RWPE2 (cell line): ENCODE measurements around the gene MPPED1.

Experiments
- ATAC-seq: fragments of 200-7000 bp; cut with Tn5 transposase; 3 replicates; pipeline ENCODE4 v1.9.1; 2021; ENCODE audit warnings: low read depth
- DNase-seq: peaks from one replicate; pipeline ENCODE4 v3.0.0-alpha.2; 2020; ENCODE audit warnings: low spot score
- H3K27ac ChIP-seq: fragments of 450-650 bp; 2 replicates; pipeline ENCODE4 v1.5.1; 2017; ENCODE audit warnings: mild to moderate bottlenecking; ENCODE audit not compliant: poor library complexity, severe bottlenecking
- H3K27me3 ChIP-seq: fragments of 250-450 bp; sonication (Bioruptor Pico); 2 replicates; pipeline ENCODE4 v1.5.1; 2021; ENCODE audit warnings: mild to moderate bottlenecking, moderate library complexity; ENCODE audit not compliant: insufficient read depth, poor library complexity, severe bottlenecking
- H3K36me3 ChIP-seq: fragments of 250-450 bp; sonication (Bioruptor Pico); 2 replicates; pipeline ENCODE4 v1.5.1; 2020; ENCODE audit warnings: low read depth, mild to moderate bottlenecking, moderate library complexity
- H3K4me1 ChIP-seq: fragments of 250-450 bp; sonication (Bioruptor Pico); 2 replicates; pipeline ENCODE4 v1.5.1; 2021; ENCODE audit warnings: mild to moderate bottlenecking, moderate library complexity; ENCODE audit not compliant: insufficient read depth, poor library complexity, severe bottlenecking
- H3K4me3 ChIP-seq: fragments of 250-450 bp; sonication (Bioruptor Pico); 2 replicates; pipeline ENCODE4 v1.5.1; 2021; ENCODE audit warnings: mild to moderate bottlenecking, moderate library complexity; ENCODE audit not compliant: severe bottlenecking
- H3K9me3 ChIP-seq: fragments of 250-450 bp; sonication (Bioruptor Pico); 2 replicates; pipeline ENCODE4 v1.5.1; 2021; ENCODE audit warnings: mild to moderate bottlenecking, moderate library complexity; ENCODE audit not compliant: severe bottlenecking
- TF ChIP-seq, protein P1 (sequence below): fragments of 450-650 bp; IDR thresholded peaks from one replicate; pipeline ENCODE4 v1.5.1; 2017; ENCODE audit warnings: mild to moderate bottlenecking, moderate library complexity; ENCODE audit not compliant: poor library complexity, severe bottlenecking

The MPPED1 gene

DNA sequence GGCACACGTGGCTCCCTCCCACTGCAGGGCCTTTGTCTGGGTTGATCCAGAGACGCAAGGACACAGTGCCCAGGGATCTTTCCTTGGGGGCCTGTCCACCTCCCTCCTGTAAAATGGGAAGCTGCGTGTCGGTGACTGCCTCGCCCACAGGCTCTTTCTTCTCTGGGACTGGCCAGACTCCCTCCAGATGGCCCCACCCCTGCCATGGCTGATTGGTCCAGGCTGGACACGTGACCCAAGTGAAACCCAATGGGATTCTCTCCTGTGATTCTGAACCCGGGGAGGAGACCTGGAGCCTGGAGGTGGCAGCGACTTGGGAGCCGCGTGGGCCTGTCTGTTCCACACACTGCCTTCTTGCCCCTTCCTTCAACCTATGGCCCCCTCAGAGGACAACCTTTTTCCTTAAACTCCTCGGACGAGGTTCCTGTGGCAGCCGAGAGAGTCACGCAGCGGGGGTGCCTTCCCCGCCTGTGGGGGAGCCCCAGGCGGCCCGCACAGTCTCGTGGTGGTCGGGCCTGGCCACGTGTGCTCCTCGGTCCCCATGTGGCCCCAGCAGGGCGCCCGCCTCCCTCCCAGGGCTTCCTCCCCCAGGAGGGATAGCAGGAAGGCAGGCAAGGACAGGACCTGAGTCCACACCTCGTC is 12.4 kb upstream of the MPPED1 start:
- H3K27me3 ChIP-seq, result peaks cover 14% of the 10 kb centered on the region
- peaks cover 10% of the 10 kb centered on the region for H3K4me1 ChIP-seq
- H3K9me3 ChIP-seq, result no peaks in the 10 kb centered on the region
- H3K4me3 ChIP-seq, result no peak overlapping the region
- H3K27ac ChIP-seq, result no peak overlapping the region
- ATAC-seq, result no peak
- DNase-seq, result no peak
- TF ChIP-seq, protein P1, sequence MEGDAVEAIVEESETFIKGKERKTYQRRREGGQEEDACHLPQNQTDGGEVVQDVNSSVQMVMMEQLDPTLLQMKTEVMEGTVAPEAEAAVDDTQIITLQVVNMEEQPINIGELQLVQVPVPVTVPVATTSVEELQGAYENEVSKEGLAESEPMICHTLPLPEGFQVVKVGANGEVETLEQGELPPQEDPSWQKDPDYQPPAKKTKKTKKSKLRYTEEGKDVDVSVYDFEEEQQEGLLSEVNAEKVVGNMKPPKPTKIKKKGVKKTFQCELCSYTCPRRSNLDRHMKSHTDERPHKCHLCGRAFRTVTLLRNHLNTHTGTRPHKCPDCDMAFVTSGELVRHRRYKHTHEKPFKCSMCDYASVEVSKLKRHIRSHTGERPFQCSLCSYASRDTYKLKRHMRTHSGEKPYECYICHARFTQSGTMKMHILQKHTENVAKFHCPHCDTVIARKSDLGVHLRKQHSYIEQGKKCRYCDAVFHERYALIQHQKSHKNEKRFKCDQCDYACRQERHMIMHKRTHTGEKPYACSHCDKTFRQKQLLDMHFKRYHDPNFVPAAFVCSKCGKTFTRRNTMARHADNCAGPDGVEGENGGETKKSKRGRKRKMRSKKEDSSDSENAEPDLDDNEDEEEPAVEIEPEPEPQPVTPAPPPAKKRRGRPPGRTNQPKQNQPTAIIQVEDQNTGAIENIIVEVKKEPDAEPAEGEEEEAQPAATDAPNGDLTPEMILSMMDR, result no peak
- no peaks in the 10 kb centered on the region for H3K36me3 ChIP-seq

DNA sequence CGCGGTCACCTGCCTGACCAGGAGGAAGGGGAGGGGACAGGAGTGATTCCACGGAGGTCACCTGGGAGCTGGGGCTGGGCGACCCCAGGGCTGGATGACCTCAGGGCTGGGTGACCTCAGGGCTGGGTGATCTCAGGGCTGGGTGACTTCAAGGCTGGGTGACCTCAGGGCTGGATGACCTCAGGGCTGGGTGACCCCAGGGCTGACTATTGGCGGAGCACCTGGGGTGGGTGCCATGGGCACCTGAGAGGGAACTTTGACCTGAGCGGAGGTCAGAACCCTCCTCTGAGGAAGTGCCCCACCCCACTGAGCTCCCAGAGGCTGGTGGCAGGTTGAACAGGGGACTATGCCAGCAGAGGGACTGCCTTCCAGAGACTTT is 11.8 kb upstream of the MPPED1 start:
- Histone ChIP-seq H3K4me1 (peaks cover 13% of the 10 kb centered on the region), H3K27me3 (peaks cover 14% of the 10 kb centered on the region), H3K27ac (no peak overlapping the region), H3K4me3 (no peak overlapping the region), H3K36me3 (no peaks in the 10 kb centered on the region), H3K9me3 (no peaks in the 10 kb centered on the region)
- TF ChIP-seq, protein P1, result no peak
- ATAC-seq (no peak), DNase-seq (no peak)

DNA sequence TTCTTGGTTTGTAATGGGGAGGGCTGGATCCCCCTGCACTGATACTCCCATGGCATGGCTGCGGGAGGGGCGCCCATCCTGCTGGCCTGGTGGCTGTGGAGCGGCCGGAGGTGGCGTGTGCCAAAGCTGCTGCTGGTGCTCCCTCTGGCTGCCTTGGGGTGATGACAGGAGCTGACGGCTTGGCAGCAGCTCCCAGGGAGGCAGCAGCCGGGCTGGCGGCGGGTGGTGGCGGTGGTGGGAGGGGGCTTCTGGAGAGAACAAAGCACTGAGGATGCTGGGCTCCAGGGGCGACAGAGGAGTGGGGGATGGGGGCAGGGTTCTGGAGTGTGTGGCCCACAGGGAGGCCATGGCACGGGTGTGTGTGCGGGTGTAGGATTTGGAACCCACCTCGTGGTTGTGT is 11.4 kb upstream of the MPPED1 start:
- Histone ChIP-seq H3K9me3 (no peaks in the 10 kb centered on the region), H3K27me3 (peaks cover 14% of the 10 kb centered on the region), H3K4me3 (no peak overlapping the region), H3K27ac (no peak overlapping the region), H3K36me3 (no peaks in the 10 kb centered on the region), H3K4me1 (peaks cover 15% of the 10 kb centered on the region)
- ATAC-seq (no peak), DNase-seq (no peak)
- TF ChIP-seq, protein P1, result no peak

DNA sequence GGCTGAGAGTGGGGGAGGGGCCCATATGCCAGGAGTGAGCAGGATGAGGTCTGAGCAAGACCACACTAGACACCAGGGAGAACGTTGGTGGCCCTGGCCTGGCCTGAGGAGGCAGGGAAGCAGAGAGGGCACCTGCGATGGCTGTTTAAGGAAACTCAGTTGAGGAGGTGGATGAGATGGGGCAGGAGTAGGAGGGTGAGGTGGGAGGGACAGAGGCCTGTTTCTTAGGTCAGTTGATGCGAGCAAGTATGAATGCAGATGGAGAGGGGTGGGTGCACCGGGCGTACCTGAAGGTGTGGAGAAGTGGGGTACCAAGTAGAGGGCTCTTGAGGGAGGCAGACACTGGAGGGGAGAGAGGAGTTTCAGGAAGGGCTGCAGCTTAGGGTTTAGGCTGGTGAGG is 10.6 kb upstream of the MPPED1 start:
- Histone ChIP-seq H3K4me1 (peaks cover 15% of the 10 kb centered on the region), H3K27me3 (peaks cover 13% of the 10 kb centered on the region), H3K27ac (no peak overlapping the region), H3K9me3 (no peaks in the 10 kb centered on the region), H3K36me3 (no peaks in the 10 kb centered on the region), H3K4me3 (no peak overlapping the region)
- DNase-seq (no peak), ATAC-seq (no peak)
- TF ChIP-seq, protein P1, result no peak

DNA sequence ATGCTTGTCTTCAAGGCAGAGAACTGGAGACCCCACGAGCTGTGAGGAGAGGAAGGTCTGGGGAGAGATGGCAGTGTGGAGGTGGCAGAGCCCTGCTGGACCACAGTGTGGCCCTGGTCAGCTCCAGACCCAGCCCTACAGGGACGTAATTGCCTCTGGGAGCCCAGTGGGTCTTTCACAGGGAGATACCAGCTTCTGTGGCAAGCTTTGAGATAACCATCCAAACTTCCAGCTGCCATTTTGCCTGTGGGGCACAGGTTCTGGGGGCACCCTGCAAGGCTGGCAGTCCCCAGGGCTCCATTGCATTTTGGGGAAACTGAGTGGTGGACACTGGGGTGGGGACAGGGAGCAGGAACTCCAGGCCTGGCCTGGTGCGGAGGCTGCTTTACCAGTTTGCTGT is 10.2 kb upstream of the MPPED1 start:
- Histone ChIP-seq H3K4me1 (peaks cover 15% of the 10 kb centered on the region), H3K4me3 (no peak overlapping the region), H3K27me3 (peaks cover 9% of the 10 kb centered on the region), H3K27ac (no peak overlapping the region), H3K36me3 (no peaks in the 10 kb centered on the region), H3K9me3 (no peaks in the 10 kb centered on the region)
- ATAC-seq (no peak), DNase-seq (no peak)
- TF ChIP-seq, protein P1, result no peak
